AG09309 (cell line): Measurements from ENCODE around the gene TP73.

ENCODE experiments used
- DNase-seq: peaks from one replicate; pipeline ENCODE4 v3.0.0-alpha.2; 2010; ENCODE audit warnings: low read depth
- H3K4me3 ChIP-seq: 2 replicates; pipeline ENCODE4 v1.5.1; 2011; ENCODE audit warnings: mild to moderate bottlenecking, low read depth, low read length, moderate library complexity; ENCODE audit not compliant: control insufficient read depth
- CTCF ChIP-seq: IDR thresholded peaks from 2 replicates; pipeline ENCODE4 v1.5.1; 2011; ENCODE audit warnings: mild to moderate bottlenecking, low read depth, low read length, inconsistent platforms; ENCODE audit not compliant: insufficient read depth, control insufficient read depth; ENCODE audit errors: missing control alignments

Gene TP73

DNA sequence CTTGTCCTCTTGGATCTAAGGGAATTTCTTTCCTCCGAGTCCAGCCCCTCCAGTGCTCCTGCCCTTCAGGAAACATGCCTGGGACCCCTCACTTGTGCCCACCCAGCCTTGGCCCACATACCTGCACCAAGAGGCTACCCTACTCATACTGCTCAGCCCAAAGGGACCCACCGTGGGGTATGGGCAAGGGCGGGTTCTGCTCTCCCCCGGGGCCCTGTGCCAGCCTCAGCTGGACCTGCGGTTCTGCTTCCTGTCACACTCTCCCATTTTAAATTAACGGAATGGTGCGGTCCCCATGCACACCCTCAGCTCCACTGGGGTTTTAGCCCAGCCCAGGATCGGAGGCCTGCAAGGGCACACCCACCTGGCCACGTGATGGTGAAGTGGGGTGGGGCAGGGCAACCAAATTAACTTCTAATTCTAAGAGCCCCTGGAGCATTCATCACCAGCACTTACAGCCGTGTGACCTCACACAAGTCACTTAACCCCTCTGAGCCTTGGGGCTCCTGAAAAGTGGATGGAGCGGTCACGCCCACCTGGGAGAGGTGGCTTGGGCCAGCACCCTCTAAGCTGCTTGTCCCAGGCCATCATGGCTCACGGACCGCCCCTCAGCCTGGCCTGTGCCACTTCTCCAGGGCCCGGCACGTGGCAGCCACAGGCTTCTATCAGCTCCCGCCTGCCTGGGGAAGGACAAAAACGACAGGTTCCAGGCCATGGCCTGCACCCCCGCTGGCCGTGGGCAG, 28.3 kb downstream of the TP73 start:
- no peak overlapping the region for H3K4me3 ChIP-seq
- no peak for DNase-seq
- TF ChIP-seq CTCF, result no peak

- DNase-seq, result no peak
- TF ChIP-seq CTCF, result no peak
- no peak overlapping the region for H3K4me3 ChIP-seq
Measured at GRCh38 chr1:3681231-3681897, 29.0 kb downstream of the TP73 start.

DNA sequence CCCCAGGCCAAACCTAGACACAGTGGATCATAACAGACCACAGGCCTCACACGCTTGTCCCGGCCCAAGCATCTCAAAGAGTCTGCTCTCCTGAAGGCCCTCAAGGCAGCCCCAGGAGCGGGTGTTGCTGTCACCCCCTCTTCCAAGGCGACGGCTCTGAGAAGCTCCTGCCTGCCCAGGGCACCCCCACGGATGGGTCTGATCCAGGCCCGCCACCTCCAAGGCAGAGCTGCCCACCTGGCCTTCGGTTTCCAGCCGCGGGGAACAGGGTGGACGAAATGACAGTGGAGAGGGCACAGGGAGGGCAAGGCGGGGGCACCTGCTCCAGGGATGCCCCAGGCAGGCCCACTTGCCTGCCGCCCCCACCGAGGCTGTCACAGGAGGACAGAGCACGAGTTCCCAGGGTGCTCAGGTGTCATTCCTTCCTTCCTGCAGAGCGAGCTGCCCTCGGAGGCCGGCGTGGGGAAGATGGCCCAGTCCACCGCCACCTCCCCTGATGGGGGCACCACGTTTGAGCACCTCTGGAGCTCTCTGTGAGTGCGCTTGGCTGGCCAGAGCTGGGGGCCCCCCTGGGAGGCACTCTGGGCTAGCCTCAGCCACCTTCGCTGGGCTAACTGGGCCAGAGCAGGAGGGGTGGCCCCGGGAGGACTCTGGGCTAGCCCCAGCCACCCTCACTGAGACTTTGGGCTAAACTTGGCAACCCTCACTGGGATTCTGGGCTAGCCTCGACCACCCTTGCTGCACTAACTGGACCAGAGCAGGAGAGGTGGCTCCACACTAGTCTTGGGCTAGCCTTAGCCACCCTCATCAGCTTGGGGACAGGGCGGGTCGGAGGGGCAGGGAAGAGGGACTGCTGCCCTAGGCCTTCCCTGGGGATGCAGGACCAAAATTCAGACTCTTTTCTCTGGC, 29.8 kb downstream of the TP73 start:
- no peak for TF ChIP-seq CTCF
- DNase-seq, result no peak
- no peak overlapping the region for H3K4me3 ChIP-seq

DNA sequence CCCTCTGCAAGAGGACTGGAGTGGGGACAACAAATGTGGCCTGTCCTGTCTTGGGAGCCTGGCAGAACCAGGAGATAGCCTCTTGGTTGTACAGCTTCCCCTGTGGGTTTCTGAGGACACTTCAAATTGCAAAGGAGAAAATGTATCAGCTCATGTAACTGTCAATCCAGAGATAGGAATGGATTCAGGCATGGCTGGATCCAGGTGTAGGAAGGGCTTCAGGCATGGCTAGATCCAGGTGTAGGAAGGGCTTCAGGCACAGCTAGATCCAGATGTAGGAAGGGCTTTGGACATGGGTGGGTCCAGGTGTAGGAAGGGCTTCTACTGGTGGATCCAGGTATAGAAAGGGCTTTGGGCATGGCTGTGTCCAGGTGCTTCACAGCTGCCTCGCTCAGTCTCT, 30.9 kb downstream of the TP73 start:
- no peak for TF ChIP-seq CTCF
- no peak for DNase-seq
- no peak overlapping the region for H3K4me3 ChIP-seq

DNA sequence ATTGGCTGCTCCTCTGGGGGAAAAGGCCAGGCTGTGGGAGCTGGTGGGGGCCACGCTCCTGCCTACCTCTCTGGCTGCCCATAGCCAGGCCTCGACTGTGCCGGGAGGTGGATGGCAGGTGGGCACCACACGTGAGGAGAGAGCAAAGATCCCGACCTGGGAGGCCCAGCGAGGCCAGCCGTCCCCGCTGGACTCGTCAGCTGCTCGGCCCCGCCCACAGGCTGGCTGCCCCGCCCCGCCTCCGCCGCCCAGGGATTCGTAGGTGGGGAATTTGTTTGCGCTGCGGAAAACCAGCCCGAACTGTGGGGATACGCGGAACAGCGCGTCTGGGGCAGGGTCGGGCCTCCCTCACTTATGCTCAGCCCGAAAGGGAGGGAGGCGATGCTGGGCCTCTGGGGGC, 31.7 kb downstream of the TP73 start:
- no peak for DNase-seq
- no peak overlapping the region for H3K4me3 ChIP-seq
- TF ChIP-seq CTCF, result no peak

DNA sequence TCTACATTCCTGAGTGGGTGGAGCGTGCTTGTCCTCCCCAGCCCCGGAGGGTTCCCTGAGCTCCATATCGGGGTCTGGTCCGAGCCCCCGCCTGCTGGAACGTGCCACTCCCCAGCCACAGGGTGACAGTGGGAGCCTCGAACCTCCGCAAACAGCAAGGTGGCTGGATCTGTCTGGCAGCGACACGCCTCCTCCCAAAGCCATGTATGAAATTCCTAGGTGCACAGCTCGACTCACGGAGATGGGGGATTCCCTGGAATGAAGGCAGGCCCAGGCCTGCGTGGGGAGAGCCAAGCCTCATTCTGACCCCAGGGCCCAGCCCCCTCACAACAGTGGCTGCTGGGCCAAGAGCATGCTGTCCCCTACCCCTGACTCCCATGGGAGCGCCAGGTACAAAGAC, 32.9 kb downstream of the TP73 start:
- no peak for TF ChIP-seq CTCF
- no peak for DNase-seq

More for the DNA sequence above, 32.9 kb downstream of the TP73 start:
- H3K4me3 ChIP-seq, result no peak overlapping the region
